Hepatocyte (in vitro differentiated cells): Measurements from ENCODE around the gene TJP2. TPM values are rescaled to one million over a fixed set of nuclear protein-coding genes. Genes with fewer than 3 reads are reported as not detected.

Experiments
- DNase-seq: peaks from one replicate; pipeline ENCODE4 v3.0.0-alpha.2; 2016; ENCODE audit warnings: low spot score
- H2AFZ ChIP-seq: fragments of 200-600 bp; sonication (generic); 2 replicates; pipeline ENCODE4 v1.6.0; 2016; ENCODE audit warnings: antibody characterized with exemption, mild to moderate bottlenecking
- H3K27ac ChIP-seq: fragments of 200-600 bp; sonication (generic); 2 replicates; pipeline ENCODE4 v1.5.1; 2016; ENCODE audit warnings: mild to moderate bottlenecking
- H3K27me3 ChIP-seq: fragments of 200-600 bp; sonication (generic); 2 replicates; pipeline ENCODE4 v1.6.1; 2016
- H3K36me3 ChIP-seq: fragments of 200-600 bp; sonication (generic); replicated peaks from 2 replicates; pipeline ENCODE4 v1.5.1; 2016; ENCODE audit warnings: low read depth; ENCODE audit not compliant: insufficient read depth
- H3K4me1 ChIP-seq: fragments of 200-600 bp; sonication (generic); 2 replicates; pipeline ENCODE4 v1.5.1; 2016; ENCODE audit warnings: mild to moderate bottlenecking, moderate library complexity; ENCODE audit not compliant: insufficient read depth
- H3K4me2 ChIP-seq: fragments of 200-600 bp; sonication (generic); 2 replicates; pipeline ENCODE4 v1.6.0; 2016
- H3K4me3 ChIP-seq: fragments of 200-600 bp; sonication (generic); 2 replicates; pipeline ENCODE4 v1.5.1; 2016; ENCODE audit warnings: mild to moderate bottlenecking
- H3K79me2 ChIP-seq: fragments of 200-600 bp; sonication (generic); 2 replicates; pipeline ENCODE4 v1.6.0; 2017; ENCODE audit warnings: mild to moderate bottlenecking
- H3K9me2 ChIP-seq: fragments of 200-600 bp; sonication (generic); replicated peaks from 2 replicates; pipeline ENCODE4 v1.6.0; 2017; ENCODE audit warnings: mild to moderate bottlenecking; ENCODE audit not compliant: insufficient read depth
- H3K9me3 ChIP-seq: fragments of 200-600 bp; sonication (generic); 2 replicates; pipeline ENCODE4 v1.5.1; 2016; ENCODE audit warnings: low read depth, mild to moderate bottlenecking
- H4K20me1 ChIP-seq: fragments of 200-600 bp; sonication (generic); 2 replicates; pipeline ENCODE4 v1.6.0; 2016; ENCODE audit warnings: mild to moderate bottlenecking; ENCODE audit not compliant: insufficient read depth, poor library complexity, severe bottlenecking
- CTCF ChIP-seq: fragments of 200-600 bp; sonication (generic); IDR thresholded peaks from 2 replicates; pipeline ENCODE4 v1.5.1; 2016; ENCODE audit warnings: antibody characterized with exemption, mild to moderate bottlenecking; ENCODE audit not compliant: poor library complexity
- EZH2 ChIP-seq: fragments of 200-600 bp; sonication (generic); IDR thresholded peaks from 2 replicates; pipeline ENCODE4 v1.6.1; 2016; ENCODE audit warnings: antibody characterized with exemption, mild to moderate bottlenecking, borderline replicate concordance
- EZH2phosphoT487 ChIP-seq: fragments of 200-600 bp; sonication (generic); IDR thresholded peaks from one replicate; pipeline ENCODE4 v1.6.1; 2018; ENCODE audit warnings: antibody characterized with exemption, mild to moderate bottlenecking, low read depth, moderate library complexity; ENCODE audit not compliant: unreplicated experiment, severe bottlenecking
- WGBS: methylation state at CpG from one replicate; pipeline ENCODE4 v1.1.6; 2016; ENCODE audit warnings: low lambda C conversion rate; ENCODE audit errors: missing lambda C conversion rate; 5-methylcytosine and 5-hydroxymethylcytosine counted together
- polyA plus RNA-seq: library from polyadenylated mRNA; unstranded; fragments of >200 nt; fragmentation: Nextera tagmentation; extraction: Ambion mirVana; gene quantifications from 2 replicates; pipeline ENCODE4 v1.2.1, GENCODE V29; 2016
- total RNA-seq: library from RNA; depleted of rRNA; stranded (reverse); fragments of >200 nt; gene quantifications from 2 replicates; pipeline ENCODE4 v1.2.3, GENCODE V29; 2014

The TJP2 gene
- total RNA-seq: 126 and 131 TPM in 2 replicates
- 67.2 and 69.9 TPM in 2 replicates for polyA plus RNA-seq

GRCh38 chr9:69173891-69174615 lies at the start of gene TJP2:
TSS of gene TJP2 (plus strand) at chr9:69174277. CDS start at chr9:69174373, 96 bp downstream.
- DNase-seq: peak; percentile 72
- H3K27me3 ChIP-seq: no peaks in the 10 kb centered on the region
- H3K27ac ChIP-seq: peak within 1 kb of the TSS; percentile 58
- peak within 1 kb of the TSS; percentile 34 for H2AFZ ChIP-seq
- H3K4me1 ChIP-seq: peaks cover 23% of the 10 kb centered on the region
- H3K9me3 ChIP-seq: no peaks in the 10 kb centered on the region
- H3K9me2 ChIP-seq: no peaks in the 10 kb centered on the region
- H3K36me3 ChIP-seq: no peaks in the 10 kb centered on the region
- 2% methylated on average over 58 of the region's 93 CpGs for WGBS
- peaks cover 12% of the 10 kb centered on the region for H4K20me1 ChIP-seq
- H3K4me2 ChIP-seq: peak within 1 kb of the TSS; percentile 93
- H3K79me2 ChIP-seq: peaks cover 71% of the 10 kb centered on the region
- H3K4me3 ChIP-seq: peak within 1 kb of the TSS; percentile 68
- TF ChIP-seq EZH2phosphoT487 (no peak), CTCF (no peak), EZH2 (no peak)

- Histone ChIP-seq H3K36me3 (no peaks in the 10 kb centered on the region), H2AFZ (no peak overlapping the region), H3K27me3 (no peaks in the 10 kb centered on the region), H3K9me3 (no peaks in the 10 kb centered on the region), H3K9me2 (no peaks in the 10 kb centered on the region), H3K79me2 (peaks cover 62% of the 10 kb centered on the region), H4K20me1 (peaks cover 11% of the 10 kb centered on the region), H3K4me3 (no peak overlapping the region), H3K4me2 (peak overlapping the region; percentile 37), H3K4me1 (peaks cover 31% of the 10 kb centered on the region), H3K27ac (peak overlapping the region; percentile 73)
- DNase-seq: no peak
- TF ChIP-seq EZH2: no peak
- TF ChIP-seq EZH2phosphoT487: no peak
- no peak for TF ChIP-seq CTCF
- WGBS: 64% methylated on average over 16 of the region's 16 CpGs
These were observed 43.3 kb upstream of the TJP2 start for GRCh38 chr9:69130456-69131441.

DNA sequence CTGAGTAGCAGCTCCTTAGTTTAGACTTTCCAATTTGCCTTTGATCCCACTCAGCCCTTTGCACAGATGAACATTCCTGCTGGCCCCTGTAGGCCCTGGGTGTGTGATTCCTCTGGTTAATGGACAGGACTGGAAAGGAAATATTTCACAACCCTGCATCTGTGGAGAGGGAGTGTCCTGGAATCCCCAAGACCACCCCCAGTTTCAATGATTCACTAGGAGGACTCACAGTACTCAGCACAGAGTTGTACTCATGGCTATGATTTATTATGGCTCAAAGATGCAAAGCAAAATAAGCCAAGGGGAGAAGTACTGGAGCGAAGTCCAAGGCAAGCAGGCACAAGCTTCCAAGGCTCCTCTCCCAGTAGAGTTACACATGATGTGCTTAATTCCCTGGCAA lies 42.4 kb upstream of the TJP2 start:
- H3K9me3 ChIP-seq: no peaks in the 10 kb centered on the region
- WGBS: 71% methylated on average over 1 of the region's 1 CpG
- peak; percentile 86 for DNase-seq
- peaks cover 31% of the 10 kb centered on the region for H3K4me1 ChIP-seq
- peaks cover 69% of the 10 kb centered on the region for H3K79me2 ChIP-seq
- no peak overlapping the region for H3K4me3 ChIP-seq
- H2AFZ ChIP-seq: no peak overlapping the region
- peak overlapping the region; percentile 85 for H3K27ac ChIP-seq
- H3K27me3 ChIP-seq: no peaks in the 10 kb centered on the region
- no peaks in the 10 kb centered on the region for H3K9me2 ChIP-seq
- H4K20me1 ChIP-seq: peaks cover 13% of the 10 kb centered on the region
- no peaks in the 10 kb centered on the region for H3K36me3 ChIP-seq
- TF ChIP-seq EZH2phosphoT487: no peak
- TF ChIP-seq EZH2: no peak
- H3K4me2 ChIP-seq: peak overlapping the region; percentile 59
